HG03460 (cell line): ENCODE data around the gene FBXL16.

ENCODE experiments used
- ATAC-seq: cut with Tn5 transposase; IDR thresholded peaks from one replicate; pipeline ENCODE4 v1.9.1; 2021; ENCODE audit not compliant: unreplicated experiment

Gene FBXL16

GRCh38 chr16:711548-712320, 6.1 kb upstream of the FBXL16 start:
- ATAC-seq = no peak

- ATAC-seq = no peak
These were observed 5.5 kb upstream of the FBXL16 start for GRCh38 chr16:711084-711483.

- no peak for ATAC-seq
These were observed 5.0 kb upstream of the FBXL16 start for GRCh38 chr16:710500-711075.

- no peak for ATAC-seq
These were observed 4.2 kb upstream of the FBXL16 start for GRCh38 chr16:709566-710499.

GRCh38 chr16:708959-709358, 3.4 kb upstream of the FBXL16 start:
- ATAC-seq = no peak

GRCh38 chr16:708019-708418, 2.4 kb upstream of the FBXL16 start:
- no peak for ATAC-seq

GRCh38 chr16:707062-707538, 1.5 kb upstream of the FBXL16 start:
- ATAC-seq = no peak

- no peak for ATAC-seq
These were observed 824 bp upstream of the FBXL16 start for GRCh38 chr16:706189-707061.

GRCh38 chr16:704552-705380, 835 bp downstream of the FBXL16 start:
- ATAC-seq = no peak

GRCh38 chr16:704047-704446, 1.6 kb downstream of the FBXL16 start:
- ATAC-seq = no peak

GRCh38 chr16:703406-703805, 2.2 kb downstream of the FBXL16 start:
- no peak for ATAC-seq

GRCh38 chr16:702341-702740, 3.3 kb downstream of the FBXL16 start:
- ATAC-seq = no peak

- ATAC-seq = no peak
These were observed 4.7 kb downstream of the FBXL16 start for GRCh38 chr16:700684-701584.

GRCh38 chr16:698911-699671, 6.5 kb downstream of the FBXL16 start:
- no peak for ATAC-seq

- ATAC-seq = no peak
These were observed 10.1 kb downstream of the FBXL16 start for GRCh38 chr16:695355-696089.

- ATAC-seq = no peak
These were observed 10.7 kb downstream of the FBXL16 start for GRCh38 chr16:694863-695354.

- no peak for ATAC-seq
These were observed 11.3 kb downstream of the FBXL16 start for GRCh38 chr16:694187-694862.
